ENCODE data around the gene LIPC. TPM values are rescaled to one million over a fixed set of nuclear protein-coding genes. Genes with fewer than 3 reads are reported as not detected.

LIPC gene
- total and polyA plus RNA-seq, 9 of the 15 experiments (the other 6 are each of a cell fraction or from before 2014, with no cell fraction given): 0.07 to 0.41 (median 0.11) TPM; not detected in 2

DNA sequence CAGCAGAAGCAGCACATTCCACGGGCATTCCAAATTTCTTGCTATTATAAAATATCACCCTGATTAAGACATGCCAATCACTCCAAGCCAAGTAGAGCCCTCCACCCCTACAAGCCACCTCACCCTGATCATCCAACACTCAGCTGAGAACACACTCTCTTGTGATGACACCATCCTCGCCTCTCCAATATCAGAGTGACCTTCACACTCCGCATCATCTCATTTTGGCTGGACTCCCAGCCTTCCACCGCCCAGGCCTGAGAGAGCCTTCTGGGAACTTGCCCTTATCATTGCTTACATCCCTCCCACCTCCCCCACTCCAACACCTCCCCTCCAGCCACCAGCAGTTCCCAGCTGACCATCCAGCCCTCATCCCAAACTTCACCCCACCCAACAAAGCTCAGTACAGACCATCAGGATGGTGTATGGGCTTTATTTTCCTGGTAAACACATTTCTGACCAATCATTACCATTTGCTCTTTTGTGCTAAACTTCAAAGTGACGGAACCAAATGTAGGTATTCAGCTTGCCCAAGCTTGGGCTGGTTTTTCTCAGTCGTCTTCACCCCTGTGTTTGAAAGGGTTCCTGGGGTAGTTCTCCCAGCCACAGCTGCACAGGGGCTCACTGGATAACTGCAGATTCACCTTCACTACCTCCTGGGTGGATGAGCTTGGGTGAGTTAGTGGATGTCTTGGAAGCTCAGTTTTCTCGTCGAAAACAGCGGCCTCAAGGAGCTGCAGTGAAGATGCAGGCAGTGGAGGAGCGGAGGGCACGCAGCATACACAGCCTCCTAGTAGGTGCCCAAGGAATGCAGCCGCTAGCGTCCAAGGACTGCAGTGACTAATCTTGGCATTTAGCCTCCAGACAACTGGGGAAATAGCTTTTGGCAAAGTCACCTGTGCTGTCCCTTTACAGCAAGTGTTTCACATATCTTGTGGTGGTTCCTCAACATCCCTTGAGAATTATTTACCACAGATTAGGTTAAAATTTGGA lies 115.1 kb downstream of the LIPC start (continued):
- no peak for TF ChIP-seq NUFIP1 (IDR thresholded peaks at IDR 0.05; ENCODE audit: partially characterized antibody)
- TF ChIP-seq GATAD2B (IDR thresholded peaks at IDR 0.05; ENCODE audit: borderline replicate concordance): no peak
- TF ChIP-seq BRCA1 (IDR thresholded peaks at IDR 0.05): no peak
- TF ChIP-seq BRCA1 (CRISPR knock-in tag; IDR thresholded peaks at IDR 0.05): no peak
- no peak for TF ChIP-seq KAT2B (IDR thresholded peaks at IDR 0.05; ENCODE audit: low read depth, low read length)
- no peak for TF ChIP-seq FUS (optimal IDR thresholded peaks at IDR 0.05; ENCODE audit: low read depth, low read length)
- no peak for TF ChIP-seq ZNF445 (CRISPR knock-in tag; IDR thresholded peaks at IDR 0.05; ENCODE audit: low read depth)
- TF ChIP-seq, protein P1, sequence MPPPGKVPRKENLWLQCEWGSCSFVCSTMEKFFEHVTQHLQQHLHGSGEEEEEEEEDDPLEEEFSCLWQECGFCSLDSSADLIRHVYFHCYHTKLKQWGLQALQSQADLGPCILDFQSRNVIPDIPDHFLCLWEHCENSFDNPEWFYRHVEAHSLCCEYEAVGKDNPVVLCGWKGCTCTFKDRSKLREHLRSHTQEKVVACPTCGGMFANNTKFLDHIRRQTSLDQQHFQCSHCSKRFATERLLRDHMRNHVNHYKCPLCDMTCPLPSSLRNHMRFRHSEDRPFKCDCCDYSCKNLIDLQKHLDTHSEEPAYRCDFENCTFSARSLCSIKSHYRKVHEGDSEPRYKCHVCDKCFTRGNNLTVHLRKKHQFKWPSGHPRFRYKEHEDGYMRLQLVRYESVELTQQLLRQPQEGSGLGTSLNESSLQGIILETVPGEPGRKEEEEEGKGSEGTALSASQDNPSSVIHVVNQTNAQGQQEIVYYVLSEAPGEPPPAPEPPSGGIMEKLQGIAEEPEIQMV (tag; conservative IDR thresholded peaks at IDR 0.05; ENCODE audit: low read depth): peak; percentile 38; the same call in 1 of the 2 replicates
- peak; percentile 21 for TF ChIP-seq TAF1 (IDR thresholded peaks at IDR 0.05; ENCODE audit: control insufficient read depth, extremely low read depth, insufficient read depth, low read length, severe bottlenecking)
- no peak for TF ChIP-seq ZNF444 (CRISPR knock-in tag; IDR thresholded peaks at IDR 0.05)
- TF ChIP-seq SUPT5H (IDR thresholded peaks at IDR 0.05): no peak
- no peak for TF ChIP-seq SIN3A (IDR thresholded peaks at IDR 0.05; ENCODE audit: borderline replicate concordance in 2 of 2, control insufficient read depth in 1 of 2, low read depth in 2 of 2, low read length in 2 of 2)
- TF ChIP-seq BRD9 (IDR thresholded peaks at IDR 0.05; ENCODE audit: low read depth, partially characterized antibody): peak; percentile 66
- TF ChIP-seq NFYB (IDR thresholded peaks at IDR 0.05; ENCODE audit: extremely low read depth, insufficient read length): peak; percentile 27
- TF ChIP-seq MTA3 (IDR thresholded peaks at IDR 0.05; ENCODE audit: borderline replicate concordance): no peak
- no peak for TF ChIP-seq KDM4B (IDR thresholded peaks at IDR 0.05; ENCODE audit: borderline replicate concordance in 2 of 2, low read depth in 1 of 2)
- TF ChIP-seq ZNF77 (CRISPR knock-in tag; IDR thresholded peaks at IDR 0.05): no peak
- peak; percentile 19 for TF ChIP-seq TBP (optimal IDR thresholded peaks at IDR 0.05; ENCODE audit: low read depth, low read length)
- no peak for TF ChIP-seq ARNT (IDR thresholded peaks at IDR 0.05)
- 0 out of 2 replicates have a peak, but pooled peaks have one; percentile 5 for TF ChIP-seq MAFK (IDR thresholded peaks at IDR 0.05; ENCODE audit: low read length)
- TF ChIP-seq, protein P2, sequence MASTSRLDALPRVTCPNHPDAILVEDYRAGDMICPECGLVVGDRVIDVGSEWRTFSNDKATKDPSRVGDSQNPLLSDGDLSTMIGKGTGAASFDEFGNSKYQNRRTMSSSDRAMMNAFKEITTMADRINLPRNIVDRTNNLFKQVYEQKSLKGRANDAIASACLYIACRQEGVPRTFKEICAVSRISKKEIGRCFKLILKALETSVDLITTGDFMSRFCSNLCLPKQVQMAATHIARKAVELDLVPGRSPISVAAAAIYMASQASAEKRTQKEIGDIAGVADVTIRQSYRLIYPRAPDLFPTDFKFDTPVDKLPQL (IDR thresholded peaks at IDR 0.05; ENCODE audit: extremely low read depth, insufficient read length): no peak
- TF ChIP-seq ZNF121 (CRISPR knock-in tag; conservative IDR thresholded peaks at IDR 0.05): no peak
- no peak for TF ChIP-seq NFATC3 (IDR thresholded peaks at IDR 0.05)
- TF ChIP-seq, protein P3, sequence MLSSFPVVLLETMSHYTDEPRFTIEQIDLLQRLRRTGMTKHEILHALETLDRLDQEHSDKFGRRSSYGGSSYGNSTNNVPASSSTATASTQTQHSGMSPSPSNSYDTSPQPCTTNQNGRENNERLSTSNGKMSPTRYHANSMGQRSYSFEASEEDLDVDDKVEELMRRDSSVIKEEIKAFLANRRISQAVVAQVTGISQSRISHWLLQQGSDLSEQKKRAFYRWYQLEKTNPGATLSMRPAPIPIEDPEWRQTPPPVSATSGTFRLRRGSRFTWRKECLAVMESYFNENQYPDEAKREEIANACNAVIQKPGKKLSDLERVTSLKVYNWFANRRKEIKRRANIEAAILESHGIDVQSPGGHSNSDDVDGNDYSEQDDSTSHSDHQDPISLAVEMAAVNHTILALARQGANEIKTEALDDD (IDR thresholded peaks at IDR 0.05): peak; percentile 19; the same call in 1 of the 2 replicates
- TF ChIP-seq MYC (IDR thresholded peaks at IDR 0.05; ENCODE audit: low read depth, low read length): no peak; the same call in 1 of the 2 replicates
- no peak for TF ChIP-seq MYC (CRISPR knock-in tag; IDR thresholded peaks at IDR 0.05; ENCODE audit: borderline replicate concordance, low read depth)
- TF ChIP-seq ZNF707 (CRISPR knock-in tag; conservative IDR thresholded peaks at IDR 0.05): no peak
